MM.1S (cell line): ENCODE data around the gene RXRA.

Source experiments
- DNase-seq: peaks from one replicate; pipeline ENCODE4 v3.0.0-alpha.2; 2015
- H2AFZ ChIP-seq: fragments of 300-600 bp; sonication (generic); 2 replicates; pipeline ENCODE4 v1.6.0; 2016; ENCODE audit warnings: antibody characterized with exemption, low read length
- H3F3A ChIP-seq: fragments of 300-600 bp; sonication (generic); 2 replicates; pipeline ENCODE4 v1.6.1; 2016; ENCODE audit warnings: mild to moderate bottlenecking, antibody characterized with exemption, low read length, moderate library complexity, mixed read lengths; ENCODE audit not compliant: insufficient read depth
- H3K27ac ChIP-seq: fragments of 300-600 bp; sonication (generic); 2 replicates; pipeline ENCODE4 v1.5.1; 2016; ENCODE audit warnings: mild to moderate bottlenecking, low read length
- H3K27me3 ChIP-seq: fragments of 300-600 bp; sonication (generic); replicated peaks from 2 replicates; pipeline ENCODE4 v1.6.0; 2016; ENCODE audit warnings: low read length; ENCODE audit not compliant: insufficient read depth
- H3K36me3 ChIP-seq: fragments of 300-600 bp; sonication (generic); replicated peaks from 2 replicates; pipeline ENCODE4 v1.6.1; 2016; ENCODE audit warnings: mild to moderate bottlenecking, low read length, mixed read lengths; ENCODE audit not compliant: insufficient read depth
- H3K4me1 ChIP-seq: fragments of 300-600 bp; sonication (generic); 2 replicates; pipeline ENCODE4 v1.6.1; 2016; ENCODE audit warnings: low read length, mixed read lengths
- H3K4me2 ChIP-seq: fragments of 300-600 bp; sonication (generic); 2 replicates; pipeline ENCODE4 v1.6.0; 2016; ENCODE audit warnings: low read depth, low read length
- H3K4me3 ChIP-seq: fragments of 300-600 bp; sonication (generic); 2 replicates; pipeline ENCODE4 v1.5.1; 2016; ENCODE audit warnings: low read length, mixed read lengths
- H3K79me2 ChIP-seq: fragments of 300-600 bp; sonication (generic); 2 replicates; pipeline ENCODE4 v1.6.1; 2016; ENCODE audit warnings: mixed run types, low read length, mixed read lengths
- H3K9ac ChIP-seq: fragments of 300-600 bp; sonication (generic); 2 replicates; pipeline ENCODE4 v1.6.1; 2016; ENCODE audit warnings: low read length, mixed read lengths
- H3K9me2 ChIP-seq: fragments of 300-600 bp; sonication (generic); replicated peaks from 2 replicates; pipeline ENCODE4 v1.6.1; 2016; ENCODE audit warnings: mild to moderate bottlenecking, low read length, mixed read lengths; ENCODE audit not compliant: insufficient read depth
- H3K9me3 ChIP-seq: fragments of 300-600 bp; sonication (generic); replicated peaks from 2 replicates; pipeline ENCODE4 v1.6.1; 2016; ENCODE audit warnings: mild to moderate bottlenecking, low read length, mixed read lengths; ENCODE audit not compliant: insufficient read depth
- H4K20me1 ChIP-seq: fragments of 300-600 bp; sonication (generic); 2 replicates; pipeline ENCODE4 v1.6.1; 2016; ENCODE audit warnings: mild to moderate bottlenecking, low read length, moderate library complexity, mixed read lengths; ENCODE audit not compliant: insufficient read depth
- EZH2 ChIP-seq: fragments of 300-600 bp; sonication (generic); optimal IDR thresholded peaks from 2 replicates; pipeline ENCODE3; 2017; ENCODE audit warnings: low read depth, mild to moderate bottlenecking, antibody characterized with exemption, low read length, mixed read lengths
- EZH2phosphoT487 ChIP-seq: fragments of 300-600 bp; sonication (generic); IDR thresholded peaks from 2 replicates; pipeline ENCODE4 v1.6.1; 2018; ENCODE audit warnings: antibody characterized with exemption, low read length
- TF ChIP-seq, protein P1 (sequence below): fragments of 300-600 bp; sonication (generic); IDR thresholded peaks from 2 replicates; pipeline ENCODE4 v1.5.1; 2016; ENCODE audit warnings: antibody characterized with exemption, low read length, mixed read lengths

Gene RXRA

DNA sequence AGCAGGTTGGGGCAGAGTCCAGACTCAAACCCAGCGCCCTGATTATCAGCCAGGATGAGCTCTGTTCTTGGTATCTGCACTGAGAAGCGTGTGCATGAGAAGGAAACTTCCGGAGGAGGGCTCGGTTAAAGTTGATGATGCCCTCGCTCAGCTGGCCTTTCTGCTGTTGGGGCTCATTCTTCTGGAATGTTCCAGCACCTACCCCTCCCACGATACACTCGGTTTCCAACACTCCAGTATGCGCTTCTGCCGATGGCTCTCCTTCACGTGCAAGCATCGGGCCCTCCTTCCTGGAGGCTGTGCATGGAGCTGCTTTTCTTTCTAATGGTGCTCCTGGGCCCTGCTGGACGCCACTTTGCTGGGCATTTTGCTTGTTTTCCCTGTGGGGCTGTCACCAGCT lies 134.0 kb downstream of the RXRA start:
- Histone ChIP-seq H3K4me1 (no peaks in the 10 kb centered on the region), H3K9ac (no peak overlapping the region), H4K20me1 (no peaks in the 10 kb centered on the region), H3K4me3 (no peak overlapping the region), H3K27ac (no peak overlapping the region), H3K9me3 (no peaks in the 10 kb centered on the region), H3K79me2 (no peaks in the 10 kb centered on the region), H3F3A (no peaks in the 10 kb centered on the region), H2AFZ (no peak overlapping the region), H3K27me3 (peaks cover 91% of the 10 kb centered on the region), H3K36me3 (no peaks in the 10 kb centered on the region), H3K9me2 (no peaks in the 10 kb centered on the region), H3K4me2 (no peak overlapping the region)
- DNase-seq = no peak
- TF ChIP-seq EZH2 (no peak), EZH2phosphoT487 (no peak)
- TF ChIP-seq, protein P1, sequence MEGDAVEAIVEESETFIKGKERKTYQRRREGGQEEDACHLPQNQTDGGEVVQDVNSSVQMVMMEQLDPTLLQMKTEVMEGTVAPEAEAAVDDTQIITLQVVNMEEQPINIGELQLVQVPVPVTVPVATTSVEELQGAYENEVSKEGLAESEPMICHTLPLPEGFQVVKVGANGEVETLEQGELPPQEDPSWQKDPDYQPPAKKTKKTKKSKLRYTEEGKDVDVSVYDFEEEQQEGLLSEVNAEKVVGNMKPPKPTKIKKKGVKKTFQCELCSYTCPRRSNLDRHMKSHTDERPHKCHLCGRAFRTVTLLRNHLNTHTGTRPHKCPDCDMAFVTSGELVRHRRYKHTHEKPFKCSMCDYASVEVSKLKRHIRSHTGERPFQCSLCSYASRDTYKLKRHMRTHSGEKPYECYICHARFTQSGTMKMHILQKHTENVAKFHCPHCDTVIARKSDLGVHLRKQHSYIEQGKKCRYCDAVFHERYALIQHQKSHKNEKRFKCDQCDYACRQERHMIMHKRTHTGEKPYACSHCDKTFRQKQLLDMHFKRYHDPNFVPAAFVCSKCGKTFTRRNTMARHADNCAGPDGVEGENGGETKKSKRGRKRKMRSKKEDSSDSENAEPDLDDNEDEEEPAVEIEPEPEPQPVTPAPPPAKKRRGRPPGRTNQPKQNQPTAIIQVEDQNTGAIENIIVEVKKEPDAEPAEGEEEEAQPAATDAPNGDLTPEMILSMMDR = no peak

DNA sequence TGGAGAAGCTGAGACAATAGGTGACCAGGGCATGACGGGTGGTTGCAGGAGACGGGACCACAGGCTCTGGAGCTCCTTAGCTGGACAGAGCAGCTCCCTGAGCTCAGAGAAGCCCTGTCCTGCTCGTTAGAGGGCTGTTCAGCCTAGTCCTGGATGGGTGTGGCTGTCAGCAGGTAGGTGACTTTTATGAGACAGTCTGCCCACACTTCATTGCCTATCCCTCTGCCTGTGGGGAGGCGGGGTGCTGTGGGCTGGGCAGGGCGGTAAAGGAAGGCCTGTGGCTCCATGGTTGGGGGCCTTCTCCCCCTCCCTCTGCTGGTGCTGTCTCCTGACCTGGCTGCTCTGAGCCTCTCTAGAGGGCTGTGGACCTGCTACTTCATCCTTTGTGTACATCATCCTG lies 134.6 kb downstream of the RXRA start:
- Histone ChIP-seq H3K4me1 (no peaks in the 10 kb centered on the region), H4K20me1 (no peaks in the 10 kb centered on the region), H3K9me2 (no peaks in the 10 kb centered on the region), H2AFZ (no peak overlapping the region), H3F3A (no peaks in the 10 kb centered on the region), H3K9me3 (no peaks in the 10 kb centered on the region), H3K4me2 (no peak overlapping the region), H3K9ac (no peak overlapping the region), H3K27me3 (peaks cover 84% of the 10 kb centered on the region), H3K36me3 (no peaks in the 10 kb centered on the region), H3K79me2 (no peaks in the 10 kb centered on the region), H3K27ac (no peak overlapping the region), H3K4me3 (no peak overlapping the region)
- no peak for DNase-seq
- no peak for TF ChIP-seq EZH2phosphoT487
- TF ChIP-seq EZH2 = no peak
- TF ChIP-seq, protein P1 = no peak

DNA sequence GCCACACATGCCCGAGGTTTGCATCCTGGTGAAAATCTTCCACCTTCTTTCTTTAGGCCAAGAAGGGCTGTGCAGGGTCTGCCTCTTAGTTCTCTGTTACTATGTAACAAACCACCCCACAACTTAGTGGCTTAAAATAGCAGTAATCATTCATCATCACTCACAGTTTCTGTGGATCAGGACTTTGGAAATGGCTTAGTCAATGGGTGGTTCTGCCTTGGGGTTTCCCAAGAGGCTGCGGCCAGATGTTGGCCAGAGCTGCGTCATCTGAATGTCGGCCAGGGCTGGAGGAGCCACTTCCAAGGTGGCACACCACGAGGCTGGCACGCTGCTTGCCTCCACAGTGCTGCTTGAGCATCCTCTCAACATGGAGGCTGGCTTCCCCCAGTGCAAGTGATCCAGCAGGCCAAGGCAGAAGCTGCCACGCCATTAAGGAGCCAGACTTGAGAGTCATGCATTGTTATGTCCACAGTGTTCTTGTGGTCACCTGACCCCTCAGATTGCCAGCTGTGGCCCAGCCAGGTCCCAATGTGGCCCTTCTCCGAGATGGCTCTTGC lies 135.2 kb downstream of the RXRA start:
- no peaks in the 10 kb centered on the region for H3K79me2 ChIP-seq
- no peaks in the 10 kb centered on the region for H3K36me3 ChIP-seq
- H3K27me3 ChIP-seq = peaks cover 78% of the 10 kb centered on the region
- no peak overlapping the region for H3K9ac ChIP-seq
- TF ChIP-seq, protein P1 = no peak
- no peak for TF ChIP-seq EZH2
- no peak for TF ChIP-seq EZH2phosphoT487
- no peak overlapping the region for H3K4me3 ChIP-seq
- H3K9me2 ChIP-seq = no peaks in the 10 kb centered on the region
- DNase-seq = no peak
- no peak overlapping the region for H3K27ac ChIP-seq
- no peak overlapping the region for H2AFZ ChIP-seq
- no peak overlapping the region for H3K4me2 ChIP-seq
- H3F3A ChIP-seq = no peaks in the 10 kb centered on the region
- no peaks in the 10 kb centered on the region for H4K20me1 ChIP-seq
- no peaks in the 10 kb centered on the region for H3K9me3 ChIP-seq
- no peaks in the 10 kb centered on the region for H3K4me1 ChIP-seq
